Ishikawa (cell line): Measurements from ENCODE around the gene OR10K2.

Experiments used
- CEBPB ChIP-seq: IDR thresholded peaks from 2 replicates; pipeline ENCODE4 v1.6.1; 2012
- CREB1 ChIP-seq: IDR thresholded peaks from 2 replicates; pipeline ENCODE4 v1.6.1; 2012; ENCODE audit warnings: low read depth
- EGR1 ChIP-seq: IDR thresholded peaks from 2 replicates; pipeline ENCODE4 v1.6.1; 2012
- EP300 ChIP-seq: IDR thresholded peaks from 2 replicates; pipeline ENCODE4 v1.6.1; 2012; ENCODE audit warnings: borderline replicate concordance
- FOXM1 ChIP-seq: IDR thresholded peaks from 2 replicates; pipeline ENCODE4 v1.6.1; 2012; ENCODE audit warnings: low read depth, borderline replicate concordance
- NFIC ChIP-seq: IDR thresholded peaks from 2 replicates; pipeline ENCODE4 v1.6.1; 2012
- RAD21 ChIP-seq: IDR thresholded peaks from 2 replicates; pipeline ENCODE4 v1.6.1; 2012; ENCODE audit warnings: low read depth
- TAF1 ChIP-seq: IDR thresholded peaks from 2 replicates; pipeline ENCODE4 v1.6.1; 2012; ENCODE audit warnings: low read depth, mild to moderate bottlenecking
- TCF12 ChIP-seq: IDR thresholded peaks from 2 replicates; pipeline ENCODE4 v1.6.1; 2012; ENCODE audit warnings: low read depth
- TEAD4 ChIP-seq: IDR thresholded peaks from 2 replicates; pipeline ENCODE4 v1.6.1; 2012
- YY1 ChIP-seq: IDR thresholded peaks from 2 replicates; pipeline ENCODE4 v1.6.1; 2012; ENCODE audit warnings: low read depth
- ZBTB7A ChIP-seq: IDR thresholded peaks from 2 replicates; pipeline ENCODE4 v1.6.1; 2012; ENCODE audit warnings: low read depth
- TF ChIP-seq, protein P1 (sequence below): IDR thresholded peaks from 2 replicates; pipeline ENCODE4 v1.6.1; 2012; ENCODE audit warnings: low read depth, mild to moderate bottlenecking
- TF ChIP-seq, protein P2 (sequence below): IDR thresholded peaks from 2 replicates; pipeline ENCODE4 v1.6.1; 2012
- TF ChIP-seq, protein P3 (sequence below): IDR thresholded peaks from 2 replicates; pipeline ENCODE4 v1.6.1; 2012

The OR10K2 gene, protein sequence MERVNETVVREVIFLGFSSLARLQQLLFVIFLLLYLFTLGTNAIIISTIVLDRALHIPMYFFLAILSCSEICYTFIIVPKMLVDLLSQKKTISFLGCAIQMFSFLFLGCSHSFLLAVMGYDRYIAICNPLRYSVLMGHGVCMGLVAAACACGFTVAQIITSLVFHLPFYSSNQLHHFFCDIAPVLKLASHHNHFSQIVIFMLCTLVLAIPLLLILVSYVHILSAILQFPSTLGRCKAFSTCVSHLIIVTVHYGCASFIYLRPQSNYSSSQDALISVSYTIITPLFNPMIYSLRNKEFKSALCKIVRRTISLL

DNA sequence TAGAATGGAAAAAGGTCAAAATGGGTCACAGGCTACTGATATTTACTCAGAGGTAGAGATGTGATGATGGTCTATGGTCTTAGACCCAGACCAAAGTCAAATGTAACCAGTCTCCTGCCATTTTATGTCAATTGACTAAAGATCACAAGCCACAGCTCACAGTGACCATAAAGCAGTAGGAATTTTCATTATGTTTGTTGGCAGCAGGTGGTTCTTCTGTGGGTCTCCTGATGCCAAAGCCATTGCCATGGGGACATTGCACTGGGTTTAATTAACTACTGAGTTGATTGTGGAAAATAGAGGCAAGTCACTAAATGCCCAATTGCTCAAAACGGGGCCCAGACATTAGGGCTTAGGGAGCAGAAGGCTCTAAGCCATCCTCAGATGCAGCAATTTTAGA, at the start of gene OR10K2:
Gene OR10K2, minus strand, starts transcription at position 101 of the 400 bp plus-strand sequence. CDS start 5,371 bp downstream, outside the sequence.
- TF ChIP-seq TEAD4 (no peak), EP300 (no peak), CREB1 (no peak), TCF12 (no peak), RAD21 (no peak), FOXM1 (no peak), EGR1 (no peak), CEBPB (no peak), TAF1 (no peak), YY1 (no peak)
- TF ChIP-seq, protein P1, sequence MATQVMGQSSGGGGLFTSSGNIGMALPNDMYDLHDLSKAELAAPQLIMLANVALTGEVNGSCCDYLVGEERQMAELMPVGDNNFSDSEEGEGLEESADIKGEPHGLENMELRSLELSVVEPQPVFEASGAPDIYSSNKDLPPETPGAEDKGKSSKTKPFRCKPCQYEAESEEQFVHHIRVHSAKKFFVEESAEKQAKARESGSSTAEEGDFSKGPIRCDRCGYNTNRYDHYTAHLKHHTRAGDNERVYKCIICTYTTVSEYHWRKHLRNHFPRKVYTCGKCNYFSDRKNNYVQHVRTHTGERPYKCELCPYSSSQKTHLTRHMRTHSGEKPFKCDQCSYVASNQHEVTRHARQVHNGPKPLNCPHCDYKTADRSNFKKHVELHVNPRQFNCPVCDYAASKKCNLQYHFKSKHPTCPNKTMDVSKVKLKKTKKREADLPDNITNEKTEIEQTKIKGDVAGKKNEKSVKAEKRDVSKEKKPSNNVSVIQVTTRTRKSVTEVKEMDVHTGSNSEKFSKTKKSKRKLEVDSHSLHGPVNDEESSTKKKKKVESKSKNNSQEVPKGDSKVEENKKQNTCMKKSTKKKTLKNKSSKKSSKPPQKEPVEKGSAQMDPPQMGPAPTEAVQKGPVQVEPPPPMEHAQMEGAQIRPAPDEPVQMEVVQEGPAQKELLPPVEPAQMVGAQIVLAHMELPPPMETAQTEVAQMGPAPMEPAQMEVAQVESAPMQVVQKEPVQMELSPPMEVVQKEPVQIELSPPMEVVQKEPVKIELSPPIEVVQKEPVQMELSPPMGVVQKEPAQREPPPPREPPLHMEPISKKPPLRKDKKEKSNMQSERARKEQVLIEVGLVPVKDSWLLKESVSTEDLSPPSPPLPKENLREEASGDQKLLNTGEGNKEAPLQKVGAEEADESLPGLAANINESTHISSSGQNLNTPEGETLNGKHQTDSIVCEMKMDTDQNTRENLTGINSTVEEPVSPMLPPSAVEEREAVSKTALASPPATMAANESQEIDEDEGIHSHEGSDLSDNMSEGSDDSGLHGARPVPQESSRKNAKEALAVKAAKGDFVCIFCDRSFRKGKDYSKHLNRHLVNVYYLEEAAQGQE: no peak
- TF ChIP-seq, protein P2, sequence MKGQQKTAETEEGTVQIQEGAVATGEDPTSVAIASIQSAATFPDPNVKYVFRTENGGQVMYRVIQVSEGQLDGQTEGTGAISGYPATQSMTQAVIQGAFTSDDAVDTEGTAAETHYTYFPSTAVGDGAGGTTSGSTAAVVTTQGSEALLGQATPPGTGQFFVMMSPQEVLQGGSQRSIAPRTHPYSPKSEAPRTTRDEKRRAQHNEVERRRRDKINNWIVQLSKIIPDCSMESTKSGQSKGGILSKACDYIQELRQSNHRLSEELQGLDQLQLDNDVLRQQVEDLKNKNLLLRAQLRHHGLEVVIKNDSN: no peak
- TF ChIP-seq, protein P3, sequence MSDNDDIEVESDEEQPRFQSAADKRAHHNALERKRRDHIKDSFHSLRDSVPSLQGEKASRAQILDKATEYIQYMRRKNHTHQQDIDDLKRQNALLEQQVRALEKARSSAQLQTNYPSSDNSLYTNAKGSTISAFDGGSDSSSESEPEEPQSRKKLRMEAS: no peak

DNA sequence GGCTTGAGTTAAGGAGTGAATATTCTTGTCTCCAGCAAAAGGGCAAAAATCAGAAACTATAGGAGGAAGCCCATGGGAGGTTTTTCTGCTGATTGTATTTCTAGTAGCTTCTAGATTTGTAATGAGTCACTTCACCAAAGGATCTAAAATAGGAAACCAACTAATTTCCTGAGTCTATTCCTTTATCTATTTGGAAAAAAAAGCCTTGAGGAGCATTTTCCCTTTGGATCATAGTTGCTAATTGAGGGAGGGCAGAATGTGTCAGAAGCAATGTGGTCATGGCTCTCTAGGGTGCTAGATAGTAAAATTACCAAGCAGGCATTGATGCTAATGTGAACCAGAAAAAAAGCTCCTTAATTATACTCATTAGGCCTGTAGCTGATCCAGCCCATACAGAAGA, 45.9 kb upstream of the OR10K2 start, which contains the start of gene OR10R2:
Gene OR10R2, plus strand, starts transcription at position 301 of the 400 bp plus-strand sequence. CDS start 106 bp downstream, outside the sequence.
- TF ChIP-seq ZBTB7A: no peak
- TF ChIP-seq, protein P3: no peak
- TF ChIP-seq NFIC: no peak
- no peak for TF ChIP-seq EP300
- no peak for TF ChIP-seq TCF12
- TF ChIP-seq TEAD4: no peak
- TF ChIP-seq CEBPB: no peak
- TF ChIP-seq, protein P1: no peak
- TF ChIP-seq CREB1: no peak
- TF ChIP-seq EGR1: no peak

DNA sequence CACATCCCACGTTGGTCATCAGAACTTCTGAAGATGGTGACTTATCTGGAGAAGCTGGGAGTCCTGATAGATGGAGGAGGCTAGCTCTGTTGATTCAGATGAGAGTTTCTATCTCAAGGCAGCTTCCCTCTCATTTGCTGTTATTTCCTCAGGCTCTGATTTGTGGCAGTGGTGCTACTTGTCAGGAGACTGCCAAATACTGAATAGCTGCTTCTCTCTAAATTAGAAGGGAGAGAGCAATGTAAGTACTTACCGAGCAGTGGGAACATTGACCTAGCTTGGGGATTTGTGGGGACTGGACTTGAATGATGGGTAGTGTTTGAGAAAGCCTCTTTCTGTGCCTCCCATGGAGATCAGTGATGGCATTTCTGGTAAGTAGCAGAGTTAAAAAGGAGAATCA, 35.5 kb upstream of the OR10K2 start, which contains the start of gene OR10K1:
Gene OR10K1, plus strand, starts transcription at position 301 of the 400 bp plus-strand sequence. CDS start 3,728 bp downstream, outside the sequence.
- TF ChIP-seq TAF1 (no peak), TEAD4 (no peak), CREB1 (no peak)
- TF ChIP-seq, protein P3: no peak

DNA sequence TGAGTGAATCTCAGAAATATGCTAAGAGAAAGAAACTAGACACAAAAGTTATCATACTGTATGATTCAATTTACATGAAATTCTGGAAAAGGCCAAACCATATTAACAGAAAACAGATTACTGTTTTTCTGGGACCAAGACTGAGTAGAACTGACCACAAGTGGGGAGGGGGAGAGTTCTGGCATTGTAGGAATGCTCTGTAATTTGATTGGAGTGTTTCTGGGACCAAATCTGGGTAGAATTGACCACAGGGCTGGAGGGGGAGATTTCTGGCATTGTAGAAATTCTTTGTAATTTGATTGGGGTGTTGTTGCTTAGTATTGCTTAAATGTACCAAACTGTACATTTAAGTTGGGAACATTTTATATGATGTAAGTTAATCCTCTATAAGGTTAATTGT, 32.2 kb upstream of the OR10K2 start:
- TF ChIP-seq FOXM1 (no peak), CEBPB (no peak), EP300 (no peak), YY1 (no peak), TEAD4 (no peak), RAD21 (no peak), NFIC (no peak), TCF12 (no peak), ZBTB7A (no peak), CREB1 (no peak), TAF1 (no peak), EGR1 (no peak)
- TF ChIP-seq, protein P3: no peak
- TF ChIP-seq, protein P1: no peak
- TF ChIP-seq, protein P2: no peak
